ENCODE measurements around the gene RFX7.
"Not testable (repeated sequence)": the region's sequence is repeated elsewhere in the genome, so short reads cannot be mapped to it uniquely, and the experiment has no call there.

The RFX7 gene

DNA sequence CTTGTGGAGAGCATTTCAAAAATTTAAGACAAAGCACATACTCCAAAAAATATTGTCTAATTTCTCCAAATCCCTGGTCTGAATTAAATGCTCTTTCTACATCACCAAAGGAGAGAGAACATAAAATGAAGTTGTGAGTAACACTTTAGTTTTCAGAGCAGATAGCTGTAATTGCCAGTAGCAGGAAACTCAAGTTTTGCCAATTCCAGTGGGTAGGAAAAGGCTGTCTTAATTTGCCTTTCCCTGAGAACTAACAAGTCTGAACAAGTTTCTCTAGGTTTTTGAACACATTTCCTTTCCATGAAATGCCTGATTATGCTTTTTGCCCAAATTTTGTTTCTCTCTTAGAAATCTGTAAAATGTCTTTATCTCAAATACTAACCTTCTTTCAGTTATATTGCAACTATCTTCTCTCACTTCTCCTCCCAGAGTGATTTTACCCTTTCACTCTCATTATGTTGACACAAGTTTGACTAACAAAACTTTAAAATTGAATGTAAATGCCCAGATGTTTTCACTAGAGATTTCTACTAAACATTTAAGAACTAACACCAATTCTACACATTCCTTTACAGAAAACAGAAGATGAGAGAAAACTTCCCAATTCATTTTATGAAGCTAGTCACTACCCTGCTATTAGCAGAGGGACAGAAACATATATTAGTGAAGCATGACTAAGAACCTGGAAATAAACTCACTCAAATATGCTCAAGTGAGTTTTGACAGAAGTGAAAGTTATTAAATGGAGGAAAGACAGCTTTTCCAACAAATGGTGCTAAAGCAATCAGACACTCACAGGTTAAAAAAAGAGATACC, 38.4 kb downstream of the RFX7 start:
- no peak for DNase-seq (ENCODE audit: low read depth in 2 of 2)

DNA sequence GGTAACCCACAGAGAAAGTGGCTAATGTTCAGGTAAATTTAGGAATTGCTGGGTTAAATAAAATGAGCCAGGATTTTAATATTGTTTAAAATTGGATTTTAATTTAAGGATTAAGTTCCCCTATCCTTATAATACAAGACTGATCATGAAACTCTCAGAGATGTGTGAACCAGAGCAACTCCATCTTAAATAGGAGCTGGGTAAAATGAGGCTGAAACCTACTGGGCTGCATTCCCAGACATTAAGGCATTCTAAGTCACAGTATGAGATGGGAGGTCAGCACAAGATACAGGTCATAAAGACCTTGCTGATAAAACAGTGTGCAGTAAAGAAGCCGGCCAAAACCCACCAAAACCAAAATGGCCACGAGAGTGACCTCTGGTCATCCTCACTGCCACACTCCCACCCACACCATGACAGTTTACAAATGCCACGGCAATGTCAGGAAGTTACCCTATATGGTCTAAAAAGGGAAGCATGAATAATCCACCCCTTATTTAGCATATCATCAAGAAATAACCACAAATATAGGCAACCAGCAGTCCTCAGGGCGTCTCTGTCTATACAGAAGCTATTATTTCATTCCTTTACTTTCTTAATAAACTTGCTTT, 40.3 kb downstream of the RFX7 start:
- not testable (repeated sequence) for DNase-seq (ENCODE audit: low read depth in 2 of 2)

DNA sequence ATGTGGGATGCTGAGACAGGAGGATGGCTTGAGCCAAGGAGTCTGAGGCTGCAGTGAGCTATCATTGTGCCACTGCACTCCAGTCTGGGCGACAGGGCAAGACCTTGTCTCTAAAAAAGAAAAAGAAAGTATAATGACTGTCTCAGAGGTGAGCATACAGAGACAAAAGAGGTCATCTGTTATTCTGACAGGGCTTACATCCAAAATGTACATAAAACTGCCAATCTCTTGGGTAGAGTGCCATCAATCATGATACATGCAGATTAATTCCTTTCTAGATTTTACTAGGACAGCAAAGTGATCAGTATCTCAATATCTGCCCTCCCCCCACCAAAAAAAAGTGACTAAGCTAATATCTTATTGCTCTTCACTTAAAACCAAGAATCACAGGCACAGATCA, 41.0 kb downstream of the RFX7 start:
- DNase-seq (ENCODE audit: low read depth in 2 of 2) = no peak

DNA sequence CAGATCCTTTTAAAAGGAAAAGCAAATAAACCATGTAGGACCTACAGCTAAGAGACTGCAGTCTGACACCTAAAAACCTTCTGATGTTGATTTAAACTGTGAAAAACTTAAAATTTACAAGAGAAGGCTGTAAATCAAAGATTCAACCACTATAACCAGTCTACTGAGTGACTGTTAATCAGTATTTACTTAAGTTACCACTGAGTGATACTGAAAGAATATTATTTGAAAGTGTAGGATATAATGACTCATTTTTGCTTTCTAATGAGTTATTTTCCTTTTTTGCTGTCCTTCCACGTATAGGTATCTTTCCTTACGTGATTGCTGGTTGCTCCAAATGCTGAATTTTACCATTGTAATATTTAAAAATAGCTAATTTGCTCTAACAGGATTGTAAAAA, 44.6 kb downstream of the RFX7 start:
- DNase-seq (ENCODE audit: low read depth in 2 of 2) = no peak

DNA sequence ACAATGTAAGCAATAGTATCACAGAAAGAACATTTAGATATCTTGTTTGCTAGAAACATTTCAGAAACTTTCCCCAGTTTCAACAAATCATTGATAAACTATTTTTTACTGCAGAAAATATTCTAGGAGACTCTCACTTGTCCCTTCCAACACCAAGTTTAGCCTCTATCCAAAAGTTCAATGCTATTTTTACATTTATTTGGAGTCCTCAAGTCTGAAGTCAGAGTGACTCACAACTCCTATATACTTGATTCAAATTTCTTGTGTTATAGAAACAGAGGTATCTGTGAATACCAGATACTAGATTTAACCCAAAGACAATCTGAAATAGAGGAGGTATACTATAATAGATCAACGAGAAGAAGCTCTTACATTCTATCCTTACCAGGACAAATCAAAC, 49.6 kb downstream of the RFX7 start:
- DNase-seq (ENCODE audit: low read depth in 2 of 2) = no peak

DNA sequence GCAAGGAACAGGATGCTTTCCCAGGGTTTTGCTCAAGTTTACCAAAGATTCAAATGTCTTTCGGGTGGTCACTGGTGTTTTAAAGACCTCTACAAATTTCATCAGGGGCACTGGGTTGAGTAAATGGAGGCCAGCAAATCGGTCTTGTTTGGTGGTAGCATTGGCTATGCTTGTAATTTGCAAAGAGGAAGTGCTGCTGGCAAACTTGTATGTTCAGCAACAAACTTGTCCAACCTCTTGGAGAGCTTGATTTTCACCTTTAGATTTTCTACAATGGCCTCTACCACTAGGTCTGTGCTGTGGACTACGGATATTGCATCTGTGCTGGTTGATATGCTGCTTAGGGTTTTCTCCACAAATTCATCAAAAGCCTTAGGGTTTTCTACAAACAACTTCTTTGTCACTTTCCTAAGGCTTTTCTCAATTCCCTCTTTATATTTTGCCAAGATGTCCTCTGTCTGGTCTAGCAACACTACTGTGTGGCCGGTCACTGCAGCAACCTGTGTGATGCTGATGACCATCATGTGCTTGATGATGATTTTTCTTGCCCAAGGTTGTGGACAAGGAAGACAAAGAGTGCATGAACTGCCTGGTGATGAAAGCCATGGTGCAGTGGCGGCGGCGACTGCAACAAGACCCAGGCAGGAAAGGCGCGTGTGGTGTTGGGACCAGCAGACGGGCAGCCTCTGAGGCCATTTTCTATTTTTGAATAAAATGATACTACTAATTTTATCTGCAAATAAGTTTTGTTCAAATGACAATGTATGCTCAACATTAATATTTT, 50.8 kb downstream of the RFX7 start:
- no peak for DNase-seq (ENCODE audit: low read depth in 2 of 2)

DNA sequence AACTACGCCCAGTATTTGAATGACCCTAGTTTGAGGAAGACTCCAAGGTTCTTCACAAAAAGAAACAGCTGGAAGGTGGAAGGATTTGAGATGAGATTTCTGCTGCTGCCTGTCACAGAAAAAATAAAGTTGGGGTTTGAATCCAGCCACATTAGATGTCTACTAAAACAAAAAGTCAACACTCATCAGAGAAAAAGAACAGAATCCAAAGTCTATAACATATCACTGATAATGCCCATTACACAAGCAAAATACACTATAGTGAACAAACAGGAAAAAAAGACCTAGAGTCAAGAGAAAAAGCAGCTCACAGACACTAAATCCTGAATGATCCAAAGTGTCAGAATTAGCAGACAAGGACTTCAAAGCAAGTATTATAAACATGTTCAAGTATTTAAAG, 56.0 kb downstream of the RFX7 start:
- DNase-seq (ENCODE audit: low read depth in 2 of 2) = no peak

DNA sequence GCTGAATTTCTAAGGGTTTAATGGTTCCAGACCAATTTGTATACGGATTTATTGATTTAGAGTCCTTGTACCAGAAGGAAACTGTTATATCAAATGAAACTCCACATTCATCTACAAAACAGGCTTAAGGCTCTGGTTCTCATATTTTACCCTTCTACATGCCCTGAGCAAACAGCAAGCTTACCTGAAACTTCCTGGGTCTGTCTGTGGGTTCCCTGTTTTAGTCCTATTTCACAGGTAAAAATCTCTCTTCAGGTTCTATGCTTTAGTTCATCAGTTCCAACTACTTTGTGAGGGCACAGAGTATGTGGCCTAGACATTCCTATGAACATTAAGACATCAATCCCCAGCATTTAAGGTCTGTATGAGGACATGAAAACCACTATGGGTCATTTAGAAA, 57.7 kb downstream of the RFX7 start:
- DNase-seq (ENCODE audit: low read depth in 2 of 2) = no peak

DNA sequence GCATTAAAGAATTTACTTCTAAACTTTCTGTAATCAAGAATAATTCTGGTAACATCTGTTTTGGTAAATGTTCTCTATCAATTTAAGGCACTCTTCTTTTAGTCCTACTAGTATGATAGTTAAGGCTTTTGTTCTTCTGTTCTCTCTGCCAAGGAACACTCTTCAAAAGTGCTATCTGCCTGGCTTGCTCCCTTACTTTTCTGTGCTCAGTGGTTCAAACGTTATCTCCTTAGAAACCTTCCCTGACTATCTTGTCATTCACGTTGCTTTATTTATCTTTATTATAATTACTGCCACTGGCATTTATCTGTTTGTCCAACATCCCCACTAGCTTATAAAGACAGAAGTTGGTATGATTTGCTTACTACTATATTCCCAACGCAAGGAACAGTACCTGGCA, 59.2 kb downstream of the RFX7 start:
- no peak for DNase-seq (ENCODE audit: low read depth in 2 of 2)

DNA sequence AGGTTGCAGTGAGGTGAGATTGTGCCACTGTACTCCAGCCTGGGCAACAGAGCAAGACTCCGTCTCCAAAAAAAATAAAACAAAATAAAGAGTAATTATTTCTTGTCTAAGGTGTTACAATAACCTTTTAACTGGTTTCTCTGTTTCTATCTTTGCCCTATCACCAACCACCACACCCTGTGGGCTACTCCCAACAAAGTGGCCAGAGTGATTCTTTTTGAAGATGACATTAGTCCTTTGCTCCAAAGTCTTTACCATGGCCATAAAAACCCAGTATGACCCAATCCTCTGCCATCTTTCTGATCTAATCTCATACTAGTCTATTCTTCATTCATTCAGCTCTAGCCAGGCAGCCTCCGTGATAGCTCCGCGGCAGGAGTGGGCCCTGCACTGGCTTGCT, 62.8 kb downstream of the RFX7 start:
- no peak for DNase-seq (ENCODE audit: low read depth in 2 of 2)

DNA sequence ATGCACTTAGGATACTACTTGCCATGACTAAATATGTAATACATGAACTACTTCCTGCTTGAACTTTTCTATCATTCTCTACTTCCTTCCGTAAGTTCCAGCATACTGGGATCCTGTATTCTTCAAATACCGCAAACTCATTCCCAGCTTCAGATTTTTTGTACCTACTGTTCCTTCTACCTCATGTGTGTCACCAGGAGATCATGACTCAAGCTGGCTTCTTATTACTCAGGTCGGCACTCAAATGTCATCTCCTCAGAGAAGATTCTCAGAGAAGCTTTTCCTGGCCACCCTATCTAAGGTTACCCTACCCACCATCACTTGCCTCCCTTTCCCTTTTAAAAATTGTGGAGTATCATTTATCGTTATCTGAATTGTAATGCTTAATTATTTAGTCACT, 66.7 kb downstream of the RFX7 start:
- no peak for DNase-seq (ENCODE audit: low read depth in 2 of 2)

DNA sequence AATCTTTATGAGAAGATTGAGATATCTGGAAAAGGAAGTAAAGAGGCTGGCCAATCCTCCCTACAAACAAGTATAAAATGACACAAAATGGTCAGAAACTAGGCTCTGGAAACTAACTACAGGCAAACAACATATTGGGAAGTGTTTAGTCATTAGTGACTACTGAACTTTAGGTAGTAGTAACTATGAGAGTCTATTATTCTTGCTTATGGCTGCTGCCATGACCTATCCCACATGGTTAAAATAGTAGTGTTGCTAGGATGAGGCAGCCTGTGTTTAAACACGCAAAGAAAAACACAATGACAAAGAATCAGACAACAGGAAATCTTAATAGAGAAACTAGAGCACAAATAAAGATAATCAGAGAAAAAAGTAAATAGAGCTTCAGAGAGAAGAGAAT, 67.9 kb downstream of the RFX7 start:
- DNase-seq (ENCODE audit: low read depth in 2 of 2) = no peak

DNA sequence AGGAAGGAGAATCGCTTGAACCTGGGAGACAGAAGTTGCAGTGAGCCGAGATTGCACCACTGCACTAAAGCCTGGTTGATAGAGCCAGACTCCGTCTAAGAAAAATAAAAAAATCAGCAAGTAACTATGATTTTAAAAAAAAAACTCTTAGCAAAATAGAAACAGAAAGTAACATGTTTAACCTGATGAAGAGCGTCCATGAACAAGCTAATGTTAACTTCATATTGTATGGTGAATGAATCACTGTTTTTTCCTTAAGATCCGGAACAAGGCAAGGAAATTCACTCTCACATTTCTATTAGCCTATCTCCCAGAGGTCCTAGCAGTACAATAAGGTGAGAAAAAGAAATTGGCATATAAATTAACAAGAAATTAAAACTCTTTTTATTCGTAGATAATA, 69.0 kb downstream of the RFX7 start:
- no peak for DNase-seq (ENCODE audit: low read depth in 2 of 2)

DNA sequence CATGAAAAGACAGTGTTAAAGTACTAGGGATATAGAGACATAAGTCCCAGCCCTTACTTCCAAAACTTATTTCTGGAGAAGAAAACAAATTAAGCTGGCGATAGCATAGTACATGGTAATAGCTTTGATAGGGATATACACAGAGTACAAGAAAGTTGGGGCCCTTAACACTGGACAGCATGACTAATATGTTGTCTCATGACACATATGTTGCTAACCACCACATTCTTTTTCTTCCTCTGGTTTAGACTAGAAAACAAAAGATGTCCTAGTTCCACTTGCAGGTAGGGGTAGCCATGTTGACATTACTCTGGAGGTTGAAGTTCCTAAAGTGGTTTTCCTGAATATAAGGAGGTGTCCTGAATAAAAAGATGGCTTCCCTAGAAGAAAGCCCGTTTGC, 75.3 kb downstream of the RFX7 start:
- no peak for DNase-seq (ENCODE audit: low read depth in 2 of 2)

DNA sequence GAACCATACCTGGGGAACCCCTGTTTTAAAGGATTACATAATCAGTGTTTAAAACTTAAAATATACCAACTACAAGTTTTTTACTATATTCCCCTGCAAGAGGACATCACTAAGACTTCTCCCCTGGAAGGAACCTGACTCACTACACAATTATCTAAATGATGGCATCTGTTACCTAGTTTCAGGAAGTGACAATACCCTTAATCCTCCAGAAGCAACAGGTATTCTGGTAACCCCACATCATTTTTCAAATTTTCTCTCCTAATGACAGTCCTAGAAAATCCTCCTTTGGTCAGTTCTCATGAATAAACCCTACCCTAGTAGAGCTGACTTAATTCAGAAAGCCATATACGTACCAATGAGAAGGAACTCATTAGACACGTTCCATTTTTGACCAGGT, 78.4 kb downstream of the RFX7 start:
- no peak for DNase-seq (ENCODE audit: low read depth in 2 of 2)

DNA sequence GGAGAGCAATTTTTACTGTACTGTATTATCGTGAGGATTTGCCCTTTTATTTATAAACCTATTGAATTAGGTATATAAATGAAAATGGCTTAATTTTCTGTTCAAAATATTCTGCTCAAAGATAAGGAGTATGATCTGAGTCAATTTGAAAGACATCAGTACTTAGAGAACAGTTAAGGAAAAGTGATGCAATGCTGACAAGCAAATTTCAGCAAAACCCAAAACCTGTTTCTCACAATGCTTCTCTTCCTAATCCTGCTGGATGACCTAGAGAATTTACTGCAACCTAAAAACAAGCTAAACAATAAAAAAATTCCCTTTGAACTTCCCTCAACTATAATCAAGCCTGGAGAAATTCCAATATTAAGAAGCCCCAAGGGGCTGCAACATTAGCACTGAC, 82.7 kb downstream of the RFX7 start:
- DNase-seq (ENCODE audit: low read depth in 2 of 2) = no peak

DNA sequence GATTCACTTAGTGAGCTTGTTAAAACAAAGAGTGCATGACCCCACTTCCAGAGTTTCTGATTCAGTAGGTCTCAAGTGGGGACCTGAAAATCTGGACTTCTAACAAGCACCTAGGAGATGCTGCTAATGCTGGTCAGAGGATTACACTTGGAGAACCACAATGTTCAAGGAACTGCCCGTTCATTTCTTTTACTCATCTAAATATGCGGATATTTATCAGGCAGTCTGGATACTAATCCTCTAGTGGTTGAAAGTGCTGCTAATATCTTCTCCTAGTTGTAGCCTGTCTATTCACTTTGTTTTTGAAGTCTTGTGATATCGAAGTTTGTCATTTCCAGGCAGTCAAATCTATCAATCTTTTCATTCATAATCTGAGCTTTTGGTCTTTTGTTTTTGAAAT, 86.8 kb downstream of the RFX7 start:
- DNase-seq (ENCODE audit: low read depth in 2 of 2) = no peak

DNA sequence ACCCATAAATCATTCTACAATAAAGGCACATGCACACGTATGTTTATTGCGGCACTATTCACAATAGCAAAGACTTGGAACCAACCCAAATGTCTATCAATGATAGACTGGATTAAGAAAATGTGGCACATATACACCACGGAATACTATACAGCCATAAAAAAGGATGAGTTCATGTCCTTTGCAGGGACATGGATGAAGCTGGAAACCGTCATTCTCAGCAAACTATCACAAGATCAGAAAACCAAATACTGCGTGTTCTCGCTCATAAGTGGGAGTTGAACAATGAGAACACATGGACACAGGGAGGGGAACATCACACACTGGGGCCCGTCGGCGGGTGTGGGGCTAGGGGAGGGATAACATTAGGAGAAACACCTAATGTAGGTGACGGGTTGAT, 88.4 kb downstream of the RFX7 start:
- not testable (repeated sequence) for DNase-seq (ENCODE audit: low read depth in 2 of 2)

DNA sequence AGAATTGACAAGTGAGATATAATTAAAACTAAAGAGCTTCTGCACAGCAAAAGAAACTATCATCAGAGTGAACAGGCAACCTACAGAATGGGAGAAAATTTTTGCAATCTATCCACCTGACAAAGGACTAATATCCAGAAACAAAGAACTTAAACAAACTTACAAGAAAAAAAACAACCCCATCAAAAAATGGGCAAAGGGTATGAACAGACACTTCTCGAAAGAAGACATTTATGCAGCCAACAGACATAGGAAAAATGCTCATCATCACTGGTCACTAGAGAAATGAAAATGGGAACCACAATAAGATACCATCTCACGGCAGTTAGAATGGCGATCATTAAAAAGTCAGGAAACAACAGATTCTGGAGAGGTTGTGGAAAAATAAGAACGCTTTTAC, 88.9 kb downstream of the RFX7 start:
- DNase-seq (ENCODE audit: low read depth in 2 of 2) = not testable (repeated sequence)

DNA sequence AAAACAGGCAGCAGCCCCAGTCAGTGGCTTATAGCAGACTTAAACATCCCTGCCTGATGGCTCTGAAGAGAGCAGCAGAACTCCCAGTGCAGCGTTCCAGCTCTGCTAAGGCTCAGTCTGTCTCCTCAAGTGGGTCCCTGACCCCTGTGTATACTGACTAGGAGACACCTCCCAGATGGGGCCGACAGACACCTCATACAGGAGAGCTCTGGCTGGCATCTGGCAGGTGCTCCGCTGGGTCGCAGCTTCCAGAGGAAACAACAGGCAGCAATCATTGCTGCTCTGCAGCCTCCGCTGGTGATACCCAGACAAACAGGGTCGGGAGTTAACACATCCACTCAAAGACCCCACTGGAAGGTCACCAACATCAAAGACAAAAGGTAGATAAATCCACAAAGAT, 93.5 kb downstream of the RFX7 start:
- no peak for DNase-seq (ENCODE audit: low read depth in 2 of 2)

DNA sequence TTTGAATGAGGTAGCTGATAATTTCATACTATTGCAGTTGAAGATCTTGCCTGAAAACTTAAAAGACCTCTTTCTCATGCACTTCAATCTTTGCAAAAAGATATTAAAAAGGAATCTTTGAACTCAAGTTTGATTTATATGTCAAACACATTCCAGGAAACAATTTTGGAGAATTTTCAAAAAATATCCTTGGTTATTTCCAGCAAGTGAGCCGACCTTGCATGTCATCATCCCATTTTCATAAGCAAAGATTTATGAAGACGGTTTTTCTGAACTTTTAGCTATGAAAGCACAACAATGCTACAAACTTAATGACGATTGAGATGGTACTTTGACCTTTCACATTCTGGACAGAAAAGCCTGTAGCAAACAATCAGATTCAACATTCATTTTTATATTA, 95.6 kb downstream of the RFX7 start:
- no peak for DNase-seq (ENCODE audit: low read depth in 2 of 2)

DNA sequence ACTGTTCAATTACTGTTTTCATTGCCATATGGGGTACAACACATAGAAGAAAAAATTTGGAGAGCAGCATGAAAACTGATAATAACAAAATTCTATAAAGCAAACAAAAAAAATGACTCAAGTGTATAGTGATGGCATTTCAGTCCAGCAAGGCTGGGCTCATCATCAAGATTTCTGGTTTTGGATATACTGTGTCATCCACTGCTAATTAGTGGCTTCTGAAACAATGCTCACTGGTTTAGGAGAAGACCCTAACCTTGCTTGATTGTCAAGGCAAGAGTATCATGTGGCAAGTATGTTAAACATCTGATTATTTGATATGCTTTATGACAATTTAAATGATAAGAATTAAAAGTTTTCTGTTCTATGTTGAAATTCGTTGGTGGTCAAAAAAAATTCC, 96.9 kb downstream of the RFX7 start:
- DNase-seq (ENCODE audit: low read depth in 2 of 2) = no peak

DNA sequence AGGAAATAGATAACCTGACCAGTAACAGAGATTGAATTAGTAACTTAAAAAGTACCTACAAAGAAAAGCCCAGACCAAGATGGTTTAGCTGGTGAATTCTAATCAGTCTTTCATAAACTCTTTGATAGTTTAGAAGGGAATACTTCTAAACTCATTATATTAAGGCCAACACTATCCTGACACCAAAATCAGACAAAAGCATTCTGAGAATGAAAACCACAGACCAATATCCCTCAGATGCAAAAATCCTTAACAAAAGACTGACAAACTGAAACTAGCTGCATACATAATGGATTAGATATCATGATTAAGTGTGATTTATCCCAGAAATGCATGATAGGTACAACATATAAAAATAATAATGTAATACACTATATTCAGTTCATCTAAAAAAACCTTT, 115.6 kb downstream of the RFX7 start:
- no peak for DNase-seq (ENCODE audit: low read depth in 2 of 2)

All from stimulated activated CD8-positive, alpha-beta memory T cell treated with anti-CD3 and anti-CD28 coated beads, Interleukin-2, amount 100 ng/mL, for 1 hour (primary cell).